D341Med (cell line): ENCODE measurements around the gene OR2AE1.
"Not testable (repeated sequence)": the region's sequence is repeated elsewhere in the genome, so short reads cannot be mapped to it uniquely, and the experiment has no call there.

Source experiments
- DNase-seq: peaks from one replicate; pipeline ENCODE4 v3.0.0; 2012; ENCODE audit warnings: low spot score

OR2AE1 gene, protein sequence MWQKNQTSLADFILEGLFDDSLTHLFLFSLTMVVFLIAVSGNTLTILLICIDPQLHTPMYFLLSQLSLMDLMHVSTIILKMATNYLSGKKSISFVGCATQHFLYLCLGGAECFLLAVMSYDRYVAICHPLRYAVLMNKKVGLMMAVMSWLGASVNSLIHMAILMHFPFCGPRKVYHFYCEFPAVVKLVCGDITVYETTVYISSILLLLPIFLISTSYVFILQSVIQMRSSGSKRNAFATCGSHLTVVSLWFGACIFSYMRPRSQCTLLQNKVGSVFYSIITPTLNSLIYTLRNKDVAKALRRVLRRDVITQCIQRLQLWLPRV

DNA sequence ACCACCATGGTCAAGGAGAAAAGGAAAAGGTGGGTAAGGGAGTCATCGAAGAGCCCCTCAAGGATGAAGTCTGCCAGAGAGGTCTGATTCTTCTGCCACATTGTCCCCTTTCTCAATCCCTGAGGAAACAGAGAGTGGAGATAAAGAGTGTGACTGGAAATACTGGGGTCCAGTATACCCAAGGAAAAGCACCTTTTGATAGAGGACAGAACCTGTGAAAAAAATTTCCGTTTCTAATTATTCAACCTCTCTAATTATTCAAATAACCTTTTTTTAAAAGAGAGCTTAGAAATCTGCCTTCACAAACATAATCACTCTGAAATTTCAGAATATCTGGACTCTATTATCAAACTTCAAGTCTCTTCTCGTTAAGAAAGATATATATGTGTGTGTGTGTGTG, at the start of gene OR2AE1:
TSS of gene OR2AE1 (minus strand) at position 101 of the 400 bp plus-strand sequence. CDS start at position 101, 0 bp downstream.
- DNase-seq, result no peak

DNA sequence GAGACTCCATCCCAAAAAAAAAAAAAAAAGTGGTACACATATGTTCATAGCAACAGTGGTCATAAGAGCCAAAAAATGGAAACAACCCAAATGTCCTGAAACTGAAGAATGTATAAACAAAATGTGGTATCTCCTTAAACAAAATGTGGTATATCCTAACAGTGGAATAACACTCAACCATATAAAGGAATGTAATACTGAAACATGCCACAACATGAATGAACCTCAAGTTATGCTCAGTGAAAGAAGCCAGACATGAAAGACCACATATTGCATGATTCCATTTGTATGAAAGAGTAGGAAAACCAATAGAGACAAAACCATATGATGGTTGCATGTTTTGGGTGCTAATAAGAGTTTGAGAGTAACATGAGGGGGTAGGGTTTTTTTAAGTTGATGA, 49.5 kb upstream of the OR2AE1 start:
- DNase-seq, result no peak

DNA sequence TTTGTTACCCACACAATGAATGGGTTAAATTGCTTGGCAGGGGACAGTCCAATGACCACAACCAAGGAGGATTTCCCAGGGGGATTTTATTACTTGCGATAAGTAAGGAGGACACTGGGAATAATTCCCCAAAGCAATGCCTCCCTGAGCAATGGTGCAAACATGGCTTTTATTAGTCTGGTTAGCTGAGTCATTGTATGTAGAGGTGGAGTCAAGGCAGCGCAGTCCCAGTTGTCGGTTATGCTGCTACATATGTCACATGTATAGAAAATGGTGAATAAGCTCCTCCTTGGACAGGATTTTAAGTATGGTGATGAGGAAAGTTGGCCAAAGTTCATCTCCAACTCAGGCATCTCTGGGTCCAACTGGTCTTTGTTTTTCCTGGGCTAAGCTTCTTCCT, 46.4 kb upstream of the OR2AE1 start:
- DNase-seq, result no peak

DNA sequence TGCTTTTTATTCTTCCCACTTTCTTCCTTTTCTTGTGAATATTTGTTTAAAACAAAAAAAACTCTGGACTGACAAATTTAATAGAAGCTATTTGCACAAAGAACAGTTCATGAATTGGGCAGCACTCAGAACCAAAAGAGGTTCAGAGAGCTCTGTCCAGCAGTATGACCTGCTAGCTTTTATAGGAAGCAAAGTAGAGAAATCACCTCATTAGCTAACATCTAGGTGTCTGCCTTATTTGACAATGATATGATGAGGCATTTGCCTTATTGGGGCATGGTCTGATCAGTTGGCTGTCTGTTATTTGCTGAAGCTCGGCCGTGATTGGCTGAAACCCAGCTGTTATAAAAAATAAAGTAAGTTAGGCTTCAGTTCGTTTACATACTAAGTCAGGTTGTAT, 43.3 kb upstream of the OR2AE1 start:
- DNase-seq, result no peak

DNA sequence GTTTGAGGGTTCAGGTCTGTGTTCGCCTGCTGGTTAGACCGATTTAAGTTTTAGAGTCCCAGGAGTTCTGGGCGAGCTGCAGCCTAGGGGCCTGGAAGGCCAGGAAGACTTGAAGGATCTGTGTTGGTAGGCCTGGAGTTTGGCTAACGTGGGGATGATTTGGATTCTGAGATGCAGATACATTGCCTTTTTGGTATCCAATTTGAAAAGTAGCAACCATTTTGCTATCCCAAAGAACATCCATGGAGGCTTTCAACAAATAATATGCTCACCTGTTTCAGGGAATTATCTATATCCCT, 42.9 kb upstream of the OR2AE1 start:
- DNase-seq, result no peak

DNA sequence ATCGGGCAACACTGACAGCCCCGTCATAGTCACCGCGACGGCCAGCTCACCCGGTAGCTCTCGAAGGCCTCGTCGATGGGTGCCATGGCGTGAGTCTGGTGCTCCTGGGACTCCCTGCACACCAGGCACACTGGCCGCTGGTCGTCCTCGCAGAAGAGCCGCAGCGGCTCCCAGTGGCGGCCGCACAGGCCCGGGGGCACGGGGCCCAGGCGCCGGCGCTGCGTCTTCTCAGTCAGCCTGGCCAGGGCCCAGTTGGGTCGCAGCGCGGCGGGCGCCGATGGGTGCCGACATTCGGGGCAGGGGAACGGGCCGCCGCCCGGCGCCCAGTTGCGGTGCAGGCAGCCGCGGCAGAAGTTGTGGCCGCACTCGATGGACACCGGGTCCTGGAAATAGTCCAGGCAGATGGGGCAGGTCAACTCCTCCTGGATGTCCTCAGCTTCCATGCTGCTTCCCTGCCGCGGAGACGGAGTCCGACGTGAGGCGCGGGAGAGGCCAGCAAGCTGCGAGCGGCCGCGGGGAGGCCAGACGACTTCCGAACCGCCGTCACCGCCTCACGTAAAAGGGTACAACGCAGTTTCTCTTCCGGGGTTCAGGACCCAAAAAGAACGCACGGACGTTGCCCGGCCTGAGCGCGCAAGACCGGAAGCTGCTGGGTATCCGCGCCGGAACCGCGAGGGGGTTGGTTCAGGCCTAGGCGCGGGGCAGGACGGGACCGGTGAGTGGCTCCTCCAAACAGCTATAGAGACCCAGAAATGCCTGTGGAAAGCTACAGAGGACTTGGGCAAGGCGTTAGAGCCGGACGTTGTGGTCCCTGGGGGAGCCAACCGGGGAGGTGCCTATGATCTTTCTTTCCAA, 42.4 kb upstream of the OR2AE1 start, which contains the start of gene TRIM4:
TSS of gene TRIM4 (minus strand) at position 572 of the 855 bp plus-strand sequence. CDS start at position 443, 129 bp downstream.
- peak; percentile 93 for DNase-seq

DNA sequence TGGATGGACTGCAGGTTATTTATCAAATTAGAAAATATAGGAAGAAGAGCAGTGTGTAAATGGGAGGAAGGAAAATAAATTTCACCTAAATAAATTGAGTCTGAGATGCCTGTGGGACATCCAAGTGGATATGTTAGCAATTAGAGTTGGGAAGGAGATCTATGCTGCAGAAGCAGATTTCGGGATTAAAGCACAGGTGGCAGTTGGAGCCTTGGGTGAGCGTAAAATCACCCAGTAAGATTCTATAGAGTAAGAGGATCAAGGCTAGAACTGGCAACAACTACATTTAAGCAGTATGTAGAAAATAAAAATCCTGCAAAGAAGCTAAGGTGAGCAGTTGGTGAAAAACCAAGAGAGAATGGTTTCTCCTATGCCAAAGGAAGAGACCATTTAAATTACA, 34.1 kb upstream of the OR2AE1 start:
- peak; percentile 59 for DNase-seq

DNA sequence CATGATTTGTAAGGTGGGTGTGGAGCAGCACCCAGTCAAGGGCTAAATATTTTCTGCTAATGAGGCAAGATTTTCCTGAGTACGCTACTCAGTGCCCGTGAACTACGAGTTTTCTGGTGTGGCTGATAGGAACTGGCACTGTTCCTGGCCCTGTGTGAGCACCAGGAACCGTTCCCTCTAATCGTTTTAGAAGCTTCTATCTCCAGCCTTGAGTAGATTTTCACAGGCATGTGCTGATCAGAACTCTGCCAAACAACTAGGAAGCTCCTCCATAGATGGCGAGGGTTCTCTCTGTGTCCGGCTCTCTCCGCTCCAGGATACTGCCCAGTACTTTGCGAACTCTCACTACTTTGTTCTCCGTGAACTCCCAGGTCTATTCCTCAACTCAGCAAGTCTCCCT, 24.7 kb upstream of the OR2AE1 start:
- DNase-seq, result no peak

DNA sequence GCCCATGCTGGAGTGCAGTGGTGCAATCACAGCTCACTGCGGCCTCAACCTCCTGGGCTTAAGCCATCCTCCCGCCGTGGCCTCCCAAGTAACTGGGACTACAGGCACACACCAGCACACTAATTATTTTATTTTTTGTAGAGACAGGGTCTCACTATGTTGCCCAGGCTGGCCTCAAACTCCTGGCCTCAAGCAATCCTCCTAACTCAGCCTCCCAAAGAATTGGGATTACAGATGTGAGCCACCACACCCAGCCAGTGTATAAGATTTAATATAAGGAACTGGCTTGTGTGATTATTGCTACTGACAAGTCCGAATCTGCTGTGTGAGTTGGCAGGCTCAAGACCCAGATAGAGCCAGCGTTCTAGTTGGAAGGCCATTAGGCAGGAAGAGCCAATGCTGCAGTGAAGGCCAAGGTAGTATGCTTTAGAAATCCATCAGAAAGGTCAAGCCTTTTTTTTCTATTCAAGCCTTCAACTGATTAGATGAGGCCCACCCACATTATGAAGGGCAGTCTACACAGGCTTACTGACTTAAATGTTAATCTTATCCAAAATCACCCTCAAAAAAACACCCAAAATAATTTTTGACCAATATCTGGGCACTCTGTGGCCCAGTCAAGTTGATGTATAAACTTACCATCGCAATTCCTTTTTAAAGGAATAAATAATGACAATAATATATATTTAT, 23.1 kb upstream of the OR2AE1 start:
- DNase-seq, result no peak

DNA sequence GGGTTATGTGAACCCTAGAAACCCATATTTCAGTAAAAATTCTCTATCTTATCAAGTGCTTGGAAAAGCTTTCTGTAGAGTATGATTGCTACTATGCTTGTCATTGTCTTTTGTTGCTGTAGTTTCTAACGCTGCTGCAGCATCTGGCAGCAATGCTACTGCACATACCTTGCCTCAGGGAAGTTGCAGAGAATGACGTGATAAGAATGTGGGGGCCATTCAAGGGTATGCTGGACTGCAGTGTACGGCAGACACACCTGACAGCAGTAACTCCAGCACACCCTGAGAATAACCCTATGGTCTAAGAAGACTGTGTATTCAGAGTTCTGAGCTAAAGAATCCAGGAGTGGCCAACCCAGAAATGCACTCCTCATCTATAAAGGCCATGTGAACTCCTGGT, 22.0 kb upstream of the OR2AE1 start:
- no peak for DNase-seq

DNA sequence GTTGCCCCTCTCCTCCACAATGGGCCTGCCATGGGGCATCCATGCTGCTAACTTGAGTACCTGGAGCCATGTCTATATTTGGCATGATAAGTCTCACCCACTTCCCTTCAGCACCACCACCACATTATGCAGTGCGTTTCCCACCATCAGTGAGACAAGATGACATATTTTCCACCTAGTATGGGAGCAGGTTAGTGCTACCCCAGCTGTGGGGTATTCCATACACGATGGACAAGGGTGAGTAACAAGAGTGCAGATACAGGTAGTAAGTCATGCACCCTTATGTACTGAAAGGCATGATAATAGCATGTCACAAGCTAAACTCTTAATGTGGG, 21.2 kb upstream of the OR2AE1 start:
- no peak for DNase-seq

DNA sequence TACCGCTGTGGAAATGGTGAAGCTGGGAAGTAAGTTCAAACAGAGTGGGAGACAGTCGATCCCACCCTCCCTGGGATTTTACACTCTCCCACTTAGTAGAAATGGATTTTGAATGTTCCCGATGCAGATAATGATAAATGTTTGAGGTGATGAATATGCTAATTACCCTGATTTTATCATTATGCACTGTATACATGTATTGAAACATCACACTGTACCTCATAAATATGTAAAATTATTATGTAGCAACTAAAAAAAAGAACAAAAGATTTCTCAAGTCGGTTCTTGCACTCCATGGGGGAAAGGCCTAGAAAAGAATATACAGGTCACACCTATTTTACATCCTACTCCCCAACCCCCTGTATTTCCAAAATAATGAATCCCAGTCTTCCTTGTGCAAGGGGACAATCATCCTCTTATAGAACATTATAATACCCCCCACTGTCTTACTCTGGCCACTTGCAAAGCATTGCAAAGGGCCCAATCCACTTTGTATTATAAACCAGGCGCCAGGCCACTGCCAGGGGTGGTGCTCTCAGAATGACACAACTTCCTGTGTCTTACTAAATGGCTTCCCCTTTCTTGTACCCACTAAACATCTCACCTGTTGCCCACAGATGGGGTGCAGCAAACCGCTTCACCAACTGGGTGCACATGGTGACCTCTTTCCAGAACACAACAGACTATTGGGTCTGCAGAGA, 20.6 kb upstream of the OR2AE1 start:
- no peak for DNase-seq

DNA sequence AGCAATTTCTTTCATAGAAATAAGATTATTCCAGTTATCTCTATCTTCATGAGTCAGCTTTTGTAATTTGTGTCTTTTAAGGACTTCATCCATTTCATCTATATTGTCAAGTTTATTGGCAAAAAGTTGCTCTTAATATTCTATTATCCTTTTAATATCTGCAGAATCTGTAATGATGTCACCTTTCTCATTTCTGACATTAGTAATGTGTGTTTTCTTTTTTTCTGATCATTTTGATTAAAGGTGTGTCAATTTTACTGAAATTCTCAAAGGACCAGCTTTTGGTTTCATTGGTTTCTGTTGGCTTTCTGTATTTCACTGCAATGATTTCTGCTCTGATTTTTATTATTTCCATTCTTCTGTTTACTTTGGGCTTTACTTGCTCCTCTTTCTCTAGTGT, 17.9 kb upstream of the OR2AE1 start:
- DNase-seq, result no peak

DNA sequence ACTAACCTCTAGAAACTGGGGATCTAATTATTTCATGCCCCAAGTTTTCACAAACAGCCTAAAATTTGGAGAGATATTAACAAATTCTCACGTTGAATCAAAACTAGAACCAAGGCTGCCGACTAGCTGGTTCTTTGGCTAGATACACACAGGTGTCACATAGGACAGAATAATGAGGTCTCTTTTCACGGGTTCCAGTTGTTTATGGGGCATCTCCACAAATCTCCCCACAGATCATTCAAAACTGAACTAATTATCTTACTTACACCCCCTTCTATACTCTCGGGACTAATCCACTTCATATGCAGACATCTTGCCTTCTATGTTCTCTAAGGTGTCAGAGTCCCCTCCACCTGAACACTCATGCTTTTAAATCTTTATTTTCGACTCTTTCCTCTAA, 16.4 kb upstream of the OR2AE1 start:
- no peak for DNase-seq

DNA sequence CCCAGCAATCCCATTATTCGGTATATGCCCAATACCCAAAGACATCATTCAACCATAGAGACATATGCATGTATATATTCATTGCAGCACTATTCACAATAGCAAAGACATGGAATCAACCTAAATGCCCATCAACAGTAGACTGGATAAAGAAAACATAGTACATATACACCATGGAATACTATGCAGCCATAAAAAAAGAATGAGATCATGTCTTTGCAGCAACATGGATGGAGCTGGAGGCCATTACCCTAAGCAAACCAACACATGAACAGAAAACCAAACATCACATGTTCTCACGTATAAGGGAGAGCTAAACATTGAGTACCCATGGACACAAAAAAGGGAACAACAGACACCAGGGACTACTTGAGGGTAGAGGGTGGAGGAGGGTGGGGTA, 13.5 kb upstream of the OR2AE1 start:
- DNase-seq, result not testable (repeated sequence)

DNA sequence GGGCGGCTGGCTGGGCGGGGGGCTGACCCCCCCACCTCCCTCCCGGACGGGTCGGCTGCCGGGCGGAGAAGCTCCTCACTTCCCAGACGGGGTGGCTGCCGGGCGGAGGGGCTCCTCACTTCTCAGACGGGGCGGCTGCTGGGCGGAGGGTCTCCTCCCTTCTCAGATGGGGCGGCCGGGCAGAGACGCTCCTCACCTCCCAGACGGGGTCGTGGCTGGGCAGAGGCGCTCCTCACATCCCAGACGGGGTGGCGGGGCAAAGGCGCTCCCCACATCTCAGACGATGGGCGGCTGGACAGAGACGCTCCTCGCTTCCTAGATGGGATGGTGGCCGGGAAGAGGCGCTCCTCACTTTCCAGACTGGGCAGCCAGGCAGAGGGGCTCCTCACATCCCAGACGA, 11.5 kb upstream of the OR2AE1 start:
- DNase-seq, result not testable (repeated sequence)

DNA sequence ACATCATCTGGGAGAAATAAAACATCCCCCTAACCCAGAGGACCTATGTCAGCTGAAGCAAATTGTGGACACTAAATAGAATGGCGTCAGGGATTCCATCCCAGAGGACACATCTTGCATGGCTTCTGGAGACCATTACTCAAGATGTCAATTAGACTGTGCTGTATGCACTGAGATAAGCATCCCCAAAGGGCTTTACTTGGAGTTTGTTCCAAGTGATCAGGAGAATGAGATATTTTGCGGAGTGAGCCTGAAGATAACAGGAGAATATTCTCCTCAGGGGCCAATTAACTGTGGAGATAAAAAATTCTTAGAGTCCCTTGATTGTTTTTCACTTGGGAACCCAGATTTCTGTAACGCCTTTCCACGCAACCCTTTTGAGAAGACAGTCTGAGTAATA, 4.5 kb upstream of the OR2AE1 start:
- no peak for DNase-seq

DNA sequence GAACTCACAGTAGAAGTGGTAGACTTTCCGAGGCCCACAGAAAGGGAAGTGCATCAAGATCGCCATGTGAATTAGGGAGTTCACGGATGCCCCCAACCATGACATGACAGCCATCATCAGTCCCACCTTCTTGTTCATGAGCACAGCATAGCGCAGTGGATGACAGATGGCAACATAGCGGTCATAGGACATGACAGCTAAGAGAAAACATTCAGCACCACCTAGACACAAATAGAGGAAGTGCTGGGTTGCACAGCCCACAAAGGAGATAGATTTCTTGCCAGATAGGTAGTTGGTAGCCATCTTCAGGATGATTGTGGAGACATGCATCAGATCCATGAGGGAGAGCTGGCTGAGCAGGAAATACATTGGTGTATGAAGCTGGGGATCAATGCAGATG, 342 bp downstream of the OR2AE1 start:
- no peak for DNase-seq

DNA sequence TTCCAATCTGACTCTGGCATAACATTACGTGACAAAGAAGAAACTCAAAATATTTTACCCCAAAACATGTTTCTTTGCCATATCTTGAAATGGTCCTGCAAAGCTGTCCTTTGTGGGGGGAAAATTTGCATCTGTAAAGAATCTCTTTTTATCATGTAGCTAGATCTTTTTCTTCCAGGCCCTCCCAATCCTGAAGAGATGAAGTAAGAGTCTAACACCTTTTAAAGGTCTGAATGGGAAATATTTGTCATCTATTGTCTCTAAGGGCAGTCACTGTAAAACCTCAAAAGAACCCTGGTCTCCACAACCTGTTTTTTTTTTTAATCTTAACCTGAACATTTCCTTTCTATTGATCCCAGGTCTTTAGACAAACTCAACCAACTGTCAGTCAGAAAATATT, 8.6 kb downstream of the OR2AE1 start:
- no peak for DNase-seq

DNA sequence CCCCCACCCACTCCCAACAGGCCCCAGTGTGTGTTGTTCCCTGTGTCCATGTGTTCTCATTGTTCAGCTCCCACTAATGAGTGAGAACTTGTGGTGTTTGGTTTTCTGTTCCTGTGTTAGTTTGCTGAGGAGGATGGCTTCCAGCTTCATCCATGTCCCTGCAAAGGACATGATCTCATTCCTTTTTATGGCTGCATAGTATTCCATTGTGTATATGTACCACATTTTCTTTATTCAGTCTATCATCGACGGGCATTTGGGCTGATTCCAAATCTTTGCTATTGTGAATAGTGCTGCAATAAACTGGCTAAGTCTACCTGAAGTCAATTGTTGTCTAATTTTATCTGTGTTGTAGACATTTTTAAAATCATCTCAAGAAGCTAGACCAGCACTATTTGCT, 9.4 kb downstream of the OR2AE1 start:
- not testable (repeated sequence) for DNase-seq

DNA sequence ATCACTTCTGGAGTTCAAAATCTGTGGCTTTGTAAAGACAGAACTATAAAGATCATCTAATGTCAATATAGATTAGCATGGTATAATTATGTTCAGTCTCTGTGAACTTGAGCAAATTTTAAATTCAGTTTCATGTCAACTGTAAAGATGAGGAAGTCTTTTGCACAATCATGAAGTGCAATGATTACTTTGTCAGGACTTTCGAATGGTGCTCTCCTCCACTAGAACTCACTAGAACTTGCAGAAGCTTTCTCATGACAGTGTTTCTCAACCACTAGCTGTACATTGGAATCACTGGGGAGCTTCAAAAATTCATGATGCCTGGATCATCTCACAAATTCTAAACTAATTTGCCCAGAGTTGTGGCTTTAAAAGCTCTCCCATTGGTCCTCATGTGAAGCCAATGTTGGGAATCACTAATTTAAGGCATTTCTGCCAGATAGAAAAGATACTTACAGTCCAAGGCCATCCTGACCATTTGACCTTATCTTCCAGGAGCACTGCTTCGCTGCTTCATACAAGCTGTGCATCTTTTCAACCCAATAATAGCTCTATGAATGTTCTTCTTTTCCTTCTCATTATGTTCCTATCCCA, 12.9 kb downstream of the OR2AE1 start:
- no peak for DNase-seq
